ENCODE results near the gene KRT14.

DNA sequence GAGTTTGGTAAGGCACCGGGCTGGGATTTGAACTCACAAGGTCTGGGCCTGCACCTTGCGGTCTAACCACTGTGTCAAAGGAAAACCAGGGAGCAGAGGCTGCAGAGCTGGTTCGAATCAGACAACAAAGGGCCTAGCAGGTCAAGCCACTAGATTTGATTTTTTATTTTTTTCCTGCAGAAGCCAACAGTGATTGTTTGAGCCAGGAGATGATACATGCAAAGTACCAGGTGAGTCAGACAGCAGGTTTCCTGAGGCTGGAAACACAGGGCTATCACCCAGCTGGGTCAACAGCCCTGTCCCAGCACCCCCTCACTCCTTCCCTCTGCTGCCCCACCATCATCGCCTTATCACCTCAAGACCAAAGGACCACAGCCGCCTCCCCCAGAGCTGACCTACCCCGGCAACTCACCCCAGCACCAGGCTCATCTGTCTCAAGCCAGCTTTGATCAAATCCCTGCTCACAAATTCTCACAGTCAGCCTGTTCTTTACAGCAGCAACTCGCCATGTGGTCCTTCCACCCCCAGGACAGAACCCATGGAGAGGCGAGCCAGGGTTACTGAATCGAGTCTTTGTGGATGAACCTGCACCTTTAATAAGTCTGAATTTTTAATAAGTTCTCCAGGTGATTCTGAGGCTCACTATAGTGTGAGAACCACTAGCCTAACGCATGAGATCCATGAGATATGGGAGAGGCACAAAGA, 45.6 kb downstream of the KRT14 start:
- TF ChIP-seq POLR2A (IDR thresholded peaks at IDR 0.05): no peak
- TF ChIP-seq, protein P1, sequence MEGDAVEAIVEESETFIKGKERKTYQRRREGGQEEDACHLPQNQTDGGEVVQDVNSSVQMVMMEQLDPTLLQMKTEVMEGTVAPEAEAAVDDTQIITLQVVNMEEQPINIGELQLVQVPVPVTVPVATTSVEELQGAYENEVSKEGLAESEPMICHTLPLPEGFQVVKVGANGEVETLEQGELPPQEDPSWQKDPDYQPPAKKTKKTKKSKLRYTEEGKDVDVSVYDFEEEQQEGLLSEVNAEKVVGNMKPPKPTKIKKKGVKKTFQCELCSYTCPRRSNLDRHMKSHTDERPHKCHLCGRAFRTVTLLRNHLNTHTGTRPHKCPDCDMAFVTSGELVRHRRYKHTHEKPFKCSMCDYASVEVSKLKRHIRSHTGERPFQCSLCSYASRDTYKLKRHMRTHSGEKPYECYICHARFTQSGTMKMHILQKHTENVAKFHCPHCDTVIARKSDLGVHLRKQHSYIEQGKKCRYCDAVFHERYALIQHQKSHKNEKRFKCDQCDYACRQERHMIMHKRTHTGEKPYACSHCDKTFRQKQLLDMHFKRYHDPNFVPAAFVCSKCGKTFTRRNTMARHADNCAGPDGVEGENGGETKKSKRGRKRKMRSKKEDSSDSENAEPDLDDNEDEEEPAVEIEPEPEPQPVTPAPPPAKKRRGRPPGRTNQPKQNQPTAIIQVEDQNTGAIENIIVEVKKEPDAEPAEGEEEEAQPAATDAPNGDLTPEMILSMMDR (IDR thresholded peaks at IDR 0.05): no peak
